Osteoblast (primary cell): ENCODE measurements around the gene KLHL29. TPM values are rescaled to one million over a fixed set of nuclear protein-coding genes. Genes with fewer than 3 reads are reported as not detected.

ENCODE experiments used
- DNase-seq: peaks from one replicate; pipeline ENCODE4 v3.0.0; 2011; ENCODE audit warnings: low spot score, mixed read lengths; ENCODE audit not compliant: insufficient read length; ENCODE audit errors: missing footprints
- H2AFZ ChIP-seq: 2 replicates; pipeline ENCODE4 v1.6.0; 2011; ENCODE audit warnings: mild to moderate bottlenecking, low read length
- H3K27ac ChIP-seq: 2 replicates; pipeline ENCODE4 v1.5.1; 2011; ENCODE audit warnings: mild to moderate bottlenecking, low read depth, low read length, moderate library complexity
- H3K27me3 ChIP-seq: 2 replicates; pipeline ENCODE4 v1.6.0; 2012; ENCODE audit warnings: mild to moderate bottlenecking, control low read depth, inconsistent platforms, low read length, moderate library complexity; ENCODE audit not compliant: insufficient read depth
- H3K36me3 ChIP-seq: 2 replicates; pipeline ENCODE4 v1.5.1; 2011; ENCODE audit warnings: mild to moderate bottlenecking, low read length, control low read depth, moderate library complexity; ENCODE audit not compliant: insufficient read depth
- H3K4me1 ChIP-seq: 2 replicates; pipeline ENCODE4 v1.5.1; 2011; ENCODE audit warnings: mild to moderate bottlenecking, low read length, control low read depth, moderate library complexity; ENCODE audit not compliant: insufficient read depth
- H3K4me2 ChIP-seq: 2 replicates; pipeline ENCODE4 v1.6.0; 2011; ENCODE audit warnings: mild to moderate bottlenecking, low read length; ENCODE audit not compliant: insufficient read depth
- H3K4me3 ChIP-seq: fragments of 200-600 bp; sonication (generic); 3 replicates; pipeline ENCODE4 v1.5.1; 2012; ENCODE audit warnings: mild to moderate bottlenecking, low read length, inconsistent platforms; ENCODE audit not compliant: insufficient read depth
- H3K79me2 ChIP-seq: 2 replicates; pipeline ENCODE4 v1.6.0; 2012; ENCODE audit warnings: mild to moderate bottlenecking, low read length, control low read depth, inconsistent platforms; ENCODE audit not compliant: insufficient read depth
- H3K9me3 ChIP-seq: 2 replicates; pipeline ENCODE4 v1.5.1; 2011; ENCODE audit warnings: low read depth, low read length, control low read depth
- H4K20me1 ChIP-seq: 2 replicates; pipeline ENCODE4 v1.6.0; 2012; ENCODE audit warnings: mild to moderate bottlenecking, low read length, control low read depth; ENCODE audit not compliant: insufficient read depth
- total RNA-seq: library from RNA; depleted of rRNA; stranded (reverse); fragments of >200 nt; gene quantifications from 2 replicates; pipeline ENCODE4 v1.2.3, GENCODE V29; 2012
- TF ChIP-seq, protein P1 (sequence below): IDR thresholded peaks from 2 replicates; pipeline ENCODE4 v1.5.1; 2011; ENCODE audit warnings: mild to moderate bottlenecking, low read depth, low read length, moderate library complexity; ENCODE audit errors: extremely low read depth

The KLHL29 gene
- total RNA-seq, 1 donor = 3.3 TPM

DNA sequence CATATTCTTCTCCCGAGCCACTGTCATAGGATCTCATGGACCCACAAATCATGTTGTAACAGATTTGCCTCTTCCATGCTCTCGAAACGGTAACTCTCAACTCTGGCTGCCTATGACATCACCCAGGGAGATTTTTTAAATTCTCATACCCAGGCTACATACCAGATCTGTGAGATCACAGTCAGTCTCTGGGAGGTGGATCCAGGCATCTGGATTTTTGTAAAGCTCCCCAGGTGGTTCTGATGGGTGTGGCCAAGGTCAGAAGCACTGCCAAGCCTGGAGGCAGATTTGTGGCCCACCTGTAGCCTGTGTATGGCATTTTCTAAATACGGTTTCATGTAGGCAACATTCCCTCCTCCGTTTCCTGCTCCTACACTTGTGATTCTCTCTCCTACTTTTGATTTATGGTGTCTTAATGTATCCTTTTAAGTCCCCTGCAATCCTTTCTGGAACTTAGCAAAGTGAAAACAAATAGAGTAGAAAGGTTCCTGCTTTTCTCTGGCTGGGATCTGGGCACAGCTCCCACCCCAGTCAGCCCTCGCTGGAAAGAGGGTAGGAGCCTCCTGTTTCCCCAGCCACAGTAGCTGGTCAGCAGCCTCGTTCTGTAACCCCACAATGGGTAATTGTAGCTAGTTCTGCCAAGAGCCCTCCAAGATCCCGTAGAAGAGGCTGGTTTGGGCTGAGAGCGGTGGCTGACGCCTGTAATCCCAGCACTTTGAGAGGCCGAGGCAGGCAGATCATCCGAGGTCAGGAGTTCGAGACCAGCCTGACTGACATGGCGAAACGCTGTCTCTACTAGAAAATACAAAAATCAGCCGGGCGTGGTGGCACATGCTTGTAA is 96.2 kb downstream of the KLHL29 start:
- TF ChIP-seq, protein P1, sequence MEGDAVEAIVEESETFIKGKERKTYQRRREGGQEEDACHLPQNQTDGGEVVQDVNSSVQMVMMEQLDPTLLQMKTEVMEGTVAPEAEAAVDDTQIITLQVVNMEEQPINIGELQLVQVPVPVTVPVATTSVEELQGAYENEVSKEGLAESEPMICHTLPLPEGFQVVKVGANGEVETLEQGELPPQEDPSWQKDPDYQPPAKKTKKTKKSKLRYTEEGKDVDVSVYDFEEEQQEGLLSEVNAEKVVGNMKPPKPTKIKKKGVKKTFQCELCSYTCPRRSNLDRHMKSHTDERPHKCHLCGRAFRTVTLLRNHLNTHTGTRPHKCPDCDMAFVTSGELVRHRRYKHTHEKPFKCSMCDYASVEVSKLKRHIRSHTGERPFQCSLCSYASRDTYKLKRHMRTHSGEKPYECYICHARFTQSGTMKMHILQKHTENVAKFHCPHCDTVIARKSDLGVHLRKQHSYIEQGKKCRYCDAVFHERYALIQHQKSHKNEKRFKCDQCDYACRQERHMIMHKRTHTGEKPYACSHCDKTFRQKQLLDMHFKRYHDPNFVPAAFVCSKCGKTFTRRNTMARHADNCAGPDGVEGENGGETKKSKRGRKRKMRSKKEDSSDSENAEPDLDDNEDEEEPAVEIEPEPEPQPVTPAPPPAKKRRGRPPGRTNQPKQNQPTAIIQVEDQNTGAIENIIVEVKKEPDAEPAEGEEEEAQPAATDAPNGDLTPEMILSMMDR = no peak
- Histone ChIP-seq H4K20me1 (no peaks in the 10 kb centered on the region), H3K9me3 (no peaks in the 10 kb centered on the region), H3K4me3 (no peak overlapping the region), H3K27me3 (no peaks in the 10 kb centered on the region), H3K79me2 (no peaks in the 10 kb centered on the region), H3K4me1 (peaks cover 10% of the 10 kb centered on the region), H3K27ac (no peak overlapping the region), H3K4me2 (peak overlapping the region; percentile 41), H2AFZ (no peak overlapping the region), H3K36me3 (no peaks in the 10 kb centered on the region)
- DNase-seq = peak; percentile 90

DNA sequence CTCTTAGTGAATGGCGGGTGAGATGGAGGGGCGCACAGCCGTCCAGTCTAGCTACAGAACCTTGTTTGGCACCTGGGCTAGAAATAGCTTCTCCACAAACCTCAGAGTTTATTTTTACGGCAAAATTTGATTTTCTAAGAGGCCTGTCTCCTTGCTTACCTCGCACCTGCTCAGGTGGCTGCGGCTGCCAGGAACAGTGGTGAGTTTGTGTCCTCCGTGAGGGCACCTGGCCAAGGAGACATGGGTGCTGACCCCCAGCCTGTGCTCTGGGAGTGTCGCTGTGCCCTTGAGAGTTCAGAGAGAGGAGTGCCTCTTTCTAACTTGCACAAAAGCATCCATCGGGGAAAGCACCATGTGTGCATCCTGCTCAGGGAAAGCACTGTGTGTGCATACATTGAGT is 97.2 kb downstream of the KLHL29 start:
- Histone ChIP-seq H3K4me1 (peaks cover 10% of the 10 kb centered on the region), H3K9me3 (no peaks in the 10 kb centered on the region), H3K4me3 (no peak overlapping the region), H2AFZ (no peak overlapping the region), H3K27ac (no peak overlapping the region), H3K36me3 (no peaks in the 10 kb centered on the region), H3K27me3 (no peaks in the 10 kb centered on the region), H4K20me1 (no peaks in the 10 kb centered on the region), H3K79me2 (no peaks in the 10 kb centered on the region), H3K4me2 (no peak overlapping the region)
- TF ChIP-seq, protein P1 = no peak
- no peak for DNase-seq

DNA sequence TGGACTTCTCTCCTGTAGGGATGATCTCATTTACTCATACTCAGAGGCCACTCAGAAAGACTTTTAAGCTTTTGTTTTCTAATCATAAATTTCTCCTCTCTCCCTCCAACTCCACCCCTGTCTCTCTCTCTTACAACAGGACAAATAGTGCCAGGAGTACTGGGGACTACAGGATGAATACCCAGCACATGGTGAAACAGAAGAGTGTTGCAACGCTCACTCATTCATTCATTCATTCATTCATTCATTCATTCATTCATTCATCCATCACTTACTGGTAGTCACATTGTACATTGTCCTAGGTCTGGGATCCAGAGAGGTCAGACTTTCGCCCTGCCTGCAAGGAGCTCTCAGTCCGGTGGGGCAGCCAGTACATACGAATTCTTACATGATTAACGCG is 97.6 kb downstream of the KLHL29 start:
- Histone ChIP-seq H3K4me1 (peaks cover 14% of the 10 kb centered on the region), H3K4me3 (no peak overlapping the region), H3K4me2 (no peak overlapping the region), H3K36me3 (no peaks in the 10 kb centered on the region), H2AFZ (no peak overlapping the region), H4K20me1 (peaks cover 4% of the 10 kb centered on the region), H3K9me3 (no peaks in the 10 kb centered on the region), H3K79me2 (no peaks in the 10 kb centered on the region), H3K27ac (no peak overlapping the region), H3K27me3 (no peaks in the 10 kb centered on the region)
- DNase-seq = no peak
- TF ChIP-seq, protein P1 = no peak

DNA sequence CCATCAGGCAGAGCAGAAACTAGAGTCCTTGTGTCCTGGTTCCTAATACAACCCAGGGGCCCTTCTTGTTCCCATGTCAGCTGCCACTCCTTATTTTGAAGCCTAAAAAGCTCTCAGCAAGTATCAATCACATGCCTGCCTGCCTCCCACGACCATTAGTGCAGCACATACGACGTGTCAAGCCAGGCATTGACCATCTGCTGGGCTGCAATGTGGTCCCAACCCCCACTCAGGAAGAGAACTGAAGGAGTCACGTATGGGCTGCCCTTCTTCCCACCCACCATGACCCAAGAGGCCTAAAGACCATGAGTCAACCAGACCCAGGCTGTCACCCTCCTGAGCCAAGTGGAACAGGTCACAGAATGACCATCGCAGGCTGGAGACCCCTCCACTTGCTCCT is 98.8 kb downstream of the KLHL29 start:
- Histone ChIP-seq H3K4me3 (no peak overlapping the region), H3K4me1 (peaks cover 17% of the 10 kb centered on the region), H3K4me2 (no peak overlapping the region), H3K27ac (no peak overlapping the region), H3K9me3 (no peaks in the 10 kb centered on the region), H3K79me2 (no peaks in the 10 kb centered on the region), H4K20me1 (peaks cover 4% of the 10 kb centered on the region), H3K27me3 (no peaks in the 10 kb centered on the region), H2AFZ (no peak overlapping the region), H3K36me3 (no peaks in the 10 kb centered on the region)
- no peak for DNase-seq
- TF ChIP-seq, protein P1 = no peak
